GM19193 (cell line): ENCODE data around the gene RBM26.

Experiments
- POLR2A ChIP-seq: IDR thresholded peaks from 4 replicates; pipeline ENCODE4 v1.6.1; 2011; ENCODE audit not compliant: insufficient read depth, insufficient read length; ENCODE audit errors: extremely low read depth

RBM26 gene

GRCh38 chr13:79283742-79284141 is 122.3 kb downstream of the RBM26 start:
- no peak for TF ChIP-seq POLR2A

- TF ChIP-seq POLR2A, result no peak
These were observed 123.1 kb downstream of the RBM26 start for GRCh38 chr13:79282976-79283375.

GRCh38 chr13:79282508-79282907 is 123.5 kb downstream of the RBM26 start:
- TF ChIP-seq POLR2A, result no peak

- no peak for TF ChIP-seq POLR2A
These were observed 124.7 kb downstream of the RBM26 start for GRCh38 chr13:79281339-79281747.

- no peak for TF ChIP-seq POLR2A
These were observed 133.0 kb downstream of the RBM26 start for GRCh38 chr13:79273045-79273444.

- TF ChIP-seq POLR2A, result no peak
These were observed 134.4 kb downstream of the RBM26 start for GRCh38 chr13:79271616-79272015.

GRCh38 chr13:79270859-79271258 is 135.2 kb downstream of the RBM26 start:
- TF ChIP-seq POLR2A, result no peak
